ACC112 (cell line): Measurements from ENCODE around the gene HS6ST3.

ENCODE experiments used
- H2AFZ ChIP-seq: fragments of 200-600 bp; sonication (generic); one replicate; pipeline ENCODE4 v1.6.0; 2017; ENCODE audit warnings: antibody characterized with exemption, low read length; ENCODE audit not compliant: unreplicated experiment
- H3K27ac ChIP-seq: fragments of 200-600 bp; sonication (generic); 2 replicates; pipeline ENCODE4 v1.5.1; 2014; ENCODE audit warnings: low read depth, mild to moderate bottlenecking, antibody characterized with exemption, low read length, moderate library complexity
- H3K27me3 ChIP-seq: fragments of 200-600 bp; sonication (generic); 2 replicates; pipeline ENCODE4 v1.6.1; 2014; ENCODE audit warnings: mild to moderate bottlenecking, antibody characterized with exemption, low read length, moderate library complexity, mixed read lengths; ENCODE audit not compliant: insufficient read depth
- H3K36me3 ChIP-seq: fragments of 200-600 bp; sonication (generic); 2 replicates; pipeline ENCODE4 v1.6.1; 2016; ENCODE audit warnings: mild to moderate bottlenecking, antibody characterized with exemption, low read length, moderate library complexity, mixed read lengths; ENCODE audit not compliant: insufficient read depth
- H3K4me1 ChIP-seq: fragments of 200-600 bp; sonication (generic); one replicate; pipeline ENCODE4 v1.6.1; 2016; ENCODE audit warnings: low read length, mixed read lengths; ENCODE audit not compliant: insufficient read depth, unreplicated experiment, control insufficient read depth
- H3K4me3 ChIP-seq: fragments of 200-600 bp; sonication (generic); 2 replicates; pipeline ENCODE4 v1.5.1; 2014; ENCODE audit warnings: mild to moderate bottlenecking, low read depth, low read length
- H3K79me2 ChIP-seq: fragments of 200-600 bp; sonication (generic); one replicate; pipeline ENCODE4 v1.6.0; 2016; ENCODE audit warnings: low read length; ENCODE audit not compliant: control insufficient read depth, unreplicated experiment, insufficient read depth

HS6ST3 gene

DNA sequence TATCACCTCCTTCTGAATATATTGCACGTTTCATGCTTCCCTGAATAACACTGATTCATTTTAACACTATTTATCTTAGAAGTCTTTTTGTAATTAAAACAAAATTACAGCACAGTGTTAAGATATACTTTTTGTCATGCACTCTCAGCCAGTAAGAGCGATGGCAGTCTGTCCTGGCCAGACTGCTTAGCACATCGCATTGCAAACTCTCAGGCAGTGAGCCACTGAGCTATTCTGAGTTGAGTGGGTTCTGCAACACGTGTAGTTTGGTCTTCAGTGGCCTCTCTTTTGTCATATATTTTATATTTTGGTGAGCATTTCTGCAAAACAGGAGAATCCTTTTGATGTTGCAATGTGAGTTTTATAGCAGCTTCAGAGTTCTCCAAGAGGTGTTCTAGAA, 332.1 kb downstream of the HS6ST3 start:
- Histone ChIP-seq H3K27ac (no peak overlapping the region), H3K4me3 (no peak overlapping the region), H3K27me3 (peaks cover 10% of the 10 kb centered on the region; the same call in 1 of the 2 replicates), H3K79me2 (no peaks in the 10 kb centered on the region), H3K4me1 (no peaks in the 10 kb centered on the region), H3K36me3 (no peaks in the 10 kb centered on the region), H2AFZ (no peak overlapping the region)

DNA sequence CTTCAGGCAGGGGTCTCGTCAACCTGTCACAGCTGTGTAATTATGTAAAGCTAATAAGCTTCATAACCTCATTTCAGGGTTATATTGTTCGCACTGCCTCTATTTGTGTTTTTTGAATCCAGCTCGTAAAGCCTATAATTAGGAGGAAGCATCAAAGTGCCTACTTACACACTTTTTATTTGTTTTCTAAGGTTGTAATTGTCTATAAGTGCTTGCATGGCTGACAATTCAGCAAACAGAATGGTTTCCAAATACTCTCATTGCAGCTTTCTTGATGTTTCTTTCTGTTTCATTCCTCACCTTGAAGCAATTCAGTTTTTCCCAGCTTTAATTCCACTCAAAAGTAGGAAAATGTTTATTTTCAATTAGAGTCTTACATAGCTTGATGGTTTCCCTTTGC, 336.3 kb downstream of the HS6ST3 start:
- no peaks in the 10 kb centered on the region for H3K4me1 ChIP-seq
- no peaks in the 10 kb centered on the region; the same call in 1 of the 2 replicates for H3K27me3 ChIP-seq
- no peak overlapping the region for H3K4me3 ChIP-seq
- no peaks in the 10 kb centered on the region for H3K36me3 ChIP-seq
- H3K27ac ChIP-seq: no peak overlapping the region
- H2AFZ ChIP-seq: no peak overlapping the region
- H3K79me2 ChIP-seq: no peaks in the 10 kb centered on the region

DNA sequence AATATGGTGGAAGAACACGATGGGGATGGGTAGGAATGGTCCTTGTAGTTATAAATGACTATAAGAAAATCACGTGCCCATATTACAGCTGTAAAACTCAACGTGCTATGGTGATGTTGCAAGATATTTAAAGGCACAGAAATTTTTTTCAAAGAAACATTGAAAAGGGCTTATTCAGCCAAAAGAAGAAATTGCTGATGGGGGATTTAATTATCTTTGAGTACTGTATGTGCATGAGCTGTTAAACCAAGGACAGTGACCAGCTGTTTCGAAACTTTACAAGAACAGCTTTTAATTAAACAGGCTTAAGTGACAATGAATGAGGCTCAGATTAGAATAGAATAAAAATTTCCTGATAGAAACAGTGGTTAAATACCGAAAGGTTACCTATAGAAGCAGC, 339.0 kb downstream of the HS6ST3 start:
- no peaks in the 10 kb centered on the region for H3K27me3 ChIP-seq
- no peaks in the 10 kb centered on the region for H3K79me2 ChIP-seq
- no peak overlapping the region for H3K4me3 ChIP-seq
- no peaks in the 10 kb centered on the region for H3K4me1 ChIP-seq
- H3K27ac ChIP-seq: no peak overlapping the region
- no peaks in the 10 kb centered on the region for H3K36me3 ChIP-seq
- H2AFZ ChIP-seq: no peak overlapping the region

DNA sequence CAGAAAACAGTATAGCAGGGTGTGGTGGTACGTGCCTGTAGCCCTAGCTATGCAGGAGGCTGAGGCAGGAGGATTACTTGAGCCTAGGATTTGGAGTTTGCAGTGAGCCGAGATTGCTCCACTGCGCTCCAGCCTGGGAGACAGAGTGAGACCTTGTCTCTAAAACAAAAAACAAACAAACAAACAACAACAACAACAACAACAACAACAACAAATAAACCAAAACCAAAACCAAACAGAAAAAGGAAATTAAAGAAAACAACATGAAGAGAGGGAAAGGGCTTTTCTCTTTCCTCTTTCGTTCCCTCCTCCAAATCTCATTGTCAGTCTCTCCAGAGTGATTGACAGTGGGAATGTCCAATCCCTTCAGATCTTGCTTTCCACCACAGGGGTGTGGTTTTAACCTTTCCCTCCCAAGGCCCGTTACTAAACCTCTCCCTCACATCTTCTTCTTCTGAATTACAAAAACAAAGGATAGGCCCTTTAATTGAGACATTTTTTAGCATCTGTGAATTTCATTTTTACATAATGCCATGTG, 341.2 kb downstream of the HS6ST3 start:
- Histone ChIP-seq H3K27me3 (no peaks in the 10 kb centered on the region), H3K4me3 (no peak overlapping the region), H3K27ac (no peak overlapping the region), H3K79me2 (no peaks in the 10 kb centered on the region), H2AFZ (no peak overlapping the region), H3K4me1 (no peaks in the 10 kb centered on the region), H3K36me3 (no peaks in the 10 kb centered on the region)

DNA sequence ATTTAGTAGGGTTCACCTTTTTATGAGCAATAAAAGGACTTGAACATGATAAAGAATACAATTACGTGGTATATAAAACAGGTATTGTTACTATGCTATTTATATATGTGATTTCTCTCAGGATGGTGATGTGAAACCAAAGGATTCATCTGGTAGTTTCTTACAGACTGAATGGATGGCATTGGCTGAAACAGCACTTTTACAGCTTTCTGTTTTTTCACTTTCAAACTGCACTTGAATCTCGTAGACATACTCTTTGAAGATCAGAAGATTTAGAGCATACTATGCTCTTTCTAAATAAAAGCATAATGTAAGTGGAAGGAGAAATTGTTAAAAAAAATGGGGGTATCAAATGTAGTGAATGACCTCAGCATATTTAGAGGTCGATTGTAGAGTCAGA, 354.8 kb downstream of the HS6ST3 start:
- no peak overlapping the region for H3K4me3 ChIP-seq
- no peak overlapping the region for H2AFZ ChIP-seq

DNA sequence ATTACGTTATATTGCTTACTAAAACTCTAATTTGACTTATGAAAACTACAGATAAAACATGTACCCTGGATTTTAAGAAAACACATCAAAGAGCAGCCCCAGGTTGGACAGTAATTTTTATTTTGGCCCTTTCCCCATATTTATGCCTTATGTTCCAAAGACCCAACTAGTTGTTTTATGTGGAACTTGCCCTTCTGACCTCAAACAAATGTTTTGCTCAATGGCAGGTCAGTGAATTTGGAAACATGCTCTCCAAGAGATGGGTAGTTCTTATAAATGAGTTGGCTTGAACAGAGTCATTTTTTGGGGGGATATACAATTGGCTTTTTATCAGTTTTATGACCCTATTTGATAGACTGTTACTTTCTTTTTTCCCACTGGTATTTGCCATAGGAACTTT, 360.0 kb downstream of the HS6ST3 start:
- no peak overlapping the region for H2AFZ ChIP-seq
- H3K4me3 ChIP-seq: no peak overlapping the region
- H3K27me3 ChIP-seq: no peaks in the 10 kb centered on the region
- no peak overlapping the region for H3K27ac ChIP-seq
- H3K4me1 ChIP-seq: no peaks in the 10 kb centered on the region
- no peaks in the 10 kb centered on the region for H3K79me2 ChIP-seq
- no peaks in the 10 kb centered on the region for H3K36me3 ChIP-seq

More for the DNA sequence above, 354.8 kb downstream of the HS6ST3 start:
- no peaks in the 10 kb centered on the region for H3K36me3 ChIP-seq
- no peaks in the 10 kb centered on the region for H3K4me1 ChIP-seq
- no peaks in the 10 kb centered on the region; the same call in 1 of the 2 replicates for H3K27me3 ChIP-seq
- no peak overlapping the region for H3K27ac ChIP-seq
- H3K79me2 ChIP-seq: no peaks in the 10 kb centered on the region

DNA sequence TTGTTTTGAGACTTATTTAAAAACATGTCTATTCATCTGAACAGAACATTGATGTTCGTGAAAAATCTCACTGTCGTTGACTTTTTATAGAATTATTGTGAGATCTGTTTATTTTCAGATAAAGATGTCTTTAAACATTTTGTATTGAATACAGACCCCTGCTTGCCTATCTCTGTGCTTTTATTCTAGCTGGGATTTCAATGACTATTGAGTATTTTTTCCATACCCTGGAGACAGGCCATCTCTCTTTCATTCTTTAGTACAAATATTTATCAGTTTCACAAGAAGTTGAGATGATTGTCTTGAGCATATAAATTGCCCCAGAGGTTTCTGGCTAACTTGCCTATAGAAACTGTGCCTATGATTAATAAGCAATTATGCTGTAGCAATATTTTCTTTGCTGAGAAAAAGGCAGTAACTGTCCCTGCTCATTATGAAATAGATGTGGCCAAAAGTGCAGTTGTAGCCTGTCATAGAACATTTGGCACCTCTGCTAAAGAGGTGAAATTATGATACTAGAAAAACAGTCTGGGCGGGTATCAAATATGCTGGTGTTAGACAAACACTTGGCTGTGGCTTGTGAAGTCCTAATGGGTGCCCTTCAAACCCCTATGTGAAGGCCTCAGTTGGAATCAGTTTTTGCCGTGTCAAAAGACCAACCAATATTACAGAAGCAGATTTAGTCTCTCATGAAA, 360.6 kb downstream of the HS6ST3 start:
- Histone ChIP-seq H2AFZ (peak overlapping the region; percentile 11), H3K79me2 (no peaks in the 10 kb centered on the region), H3K27ac (no peak overlapping the region), H3K4me3 (no peak overlapping the region), H3K27me3 (no peaks in the 10 kb centered on the region), H3K4me1 (no peaks in the 10 kb centered on the region), H3K36me3 (no peaks in the 10 kb centered on the region)

DNA sequence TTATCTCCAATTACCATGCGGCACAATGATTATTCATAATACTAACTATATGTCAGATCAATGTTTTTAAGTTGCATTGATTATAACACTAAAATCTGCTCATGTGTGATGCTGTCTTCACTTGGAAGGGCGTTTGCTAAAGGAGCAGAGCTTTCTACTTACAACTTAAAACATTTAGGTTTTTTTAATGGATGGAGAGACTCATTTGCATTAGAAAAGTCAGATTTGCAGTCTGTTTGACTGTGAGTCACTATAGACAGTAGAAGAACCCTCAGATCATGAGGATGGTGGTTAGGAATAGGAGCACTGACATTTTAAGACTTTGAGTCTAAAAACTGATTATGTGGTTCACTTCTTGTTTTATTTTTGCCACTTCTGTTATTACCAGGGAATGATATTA, 364.6 kb downstream of the HS6ST3 start:
- Histone ChIP-seq H3K27me3 (no peaks in the 10 kb centered on the region), H3K4me3 (no peak overlapping the region), H3K79me2 (no peaks in the 10 kb centered on the region), H3K36me3 (no peaks in the 10 kb centered on the region), H3K4me1 (no peaks in the 10 kb centered on the region), H2AFZ (no peak overlapping the region), H3K27ac (no peak overlapping the region)

DNA sequence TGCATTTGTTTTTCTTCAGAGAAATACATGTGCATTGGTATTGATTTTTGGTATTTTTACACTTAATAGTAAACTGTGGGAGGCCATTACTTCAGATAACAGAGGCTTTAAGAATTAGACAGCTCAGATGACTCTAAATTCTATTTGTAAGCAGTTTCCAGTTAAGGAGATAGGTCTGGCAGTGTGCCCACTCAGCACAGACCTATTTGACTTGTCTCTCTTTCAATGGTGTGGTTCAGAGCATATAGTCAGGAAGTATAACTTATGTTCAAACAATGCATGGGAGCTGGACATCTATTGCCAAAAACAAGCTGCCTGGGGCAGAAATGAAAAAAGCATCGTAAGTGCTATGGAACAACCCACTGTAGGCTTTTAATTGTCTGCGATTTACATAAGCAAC, 370.7 kb downstream of the HS6ST3 start:
- no peaks in the 10 kb centered on the region for H3K36me3 ChIP-seq
- no peaks in the 10 kb centered on the region for H3K4me1 ChIP-seq
- no peaks in the 10 kb centered on the region for H3K79me2 ChIP-seq
- H3K27ac ChIP-seq: no peak overlapping the region
- H2AFZ ChIP-seq: no peak overlapping the region
- H3K4me3 ChIP-seq: no peak overlapping the region
- no peaks in the 10 kb centered on the region for H3K27me3 ChIP-seq

DNA sequence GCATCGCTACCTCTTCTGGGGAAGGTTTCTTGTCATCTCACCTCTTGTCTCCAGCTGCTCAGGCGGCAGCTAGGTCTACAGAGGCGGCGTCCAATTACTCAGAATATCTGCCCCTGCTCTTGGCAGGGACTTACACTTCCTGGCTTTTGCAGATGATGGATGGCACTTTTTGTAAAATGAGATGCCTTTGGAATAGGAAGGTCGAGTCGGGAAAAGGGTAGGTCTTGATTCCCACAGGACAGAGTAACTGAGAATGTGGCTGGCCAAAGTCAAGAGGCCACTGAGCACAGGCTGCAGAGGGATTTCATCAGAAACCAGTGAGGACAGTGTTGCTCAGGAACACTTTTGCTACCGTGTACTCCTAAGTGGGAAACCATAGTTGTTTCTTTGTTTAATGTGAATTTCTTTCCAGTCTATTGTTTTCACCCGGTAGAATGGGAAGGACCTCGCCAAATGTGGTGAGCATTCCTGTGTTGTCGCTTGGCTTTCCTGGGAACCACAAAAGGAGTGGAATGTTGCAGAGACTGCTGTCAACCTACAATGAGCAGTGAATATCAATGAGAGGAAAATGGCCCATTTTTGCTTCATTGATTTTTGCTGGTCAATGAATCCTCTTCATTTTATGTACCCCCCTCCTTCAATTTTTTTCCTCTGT, 383.7 kb downstream of the HS6ST3 start:
- H3K36me3 ChIP-seq: no peaks in the 10 kb centered on the region
- no peak overlapping the region for H3K27ac ChIP-seq
- no peaks in the 10 kb centered on the region for H3K4me1 ChIP-seq
- no peak overlapping the region for H2AFZ ChIP-seq
- H3K27me3 ChIP-seq: peaks cover 8% of the 10 kb centered on the region; the same call in 1 of the 2 replicates
- H3K79me2 ChIP-seq: no peaks in the 10 kb centered on the region
- H3K4me3 ChIP-seq: no peak overlapping the region

DNA sequence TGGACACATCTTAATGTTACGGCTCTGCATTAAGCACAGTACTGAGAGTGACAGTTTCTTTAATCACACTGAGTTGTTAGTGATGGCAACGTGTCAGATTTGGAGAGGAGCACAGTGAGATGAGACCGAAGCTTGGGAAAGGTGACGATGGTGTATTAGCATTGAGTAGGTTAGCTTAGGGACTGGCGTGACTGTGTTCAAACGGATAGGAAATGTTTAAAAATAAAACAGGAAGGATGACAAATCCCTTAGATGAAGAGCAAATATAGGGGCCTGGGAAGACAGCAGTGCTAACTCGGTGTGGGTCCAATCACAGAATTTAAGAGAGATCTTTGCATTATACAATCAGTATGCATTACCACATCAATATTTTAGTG, 384.3 kb downstream of the HS6ST3 start:
- Histone ChIP-seq H3K27me3 (peaks cover 8% of the 10 kb centered on the region; the same call in 1 of the 2 replicates), H3K79me2 (no peaks in the 10 kb centered on the region), H2AFZ (no peak overlapping the region), H3K27ac (no peak overlapping the region), H3K4me1 (no peaks in the 10 kb centered on the region), H3K36me3 (no peaks in the 10 kb centered on the region), H3K4me3 (no peak overlapping the region)
